ENCODE results near the gene GRIA3.

Gene GRIA3

DNA sequence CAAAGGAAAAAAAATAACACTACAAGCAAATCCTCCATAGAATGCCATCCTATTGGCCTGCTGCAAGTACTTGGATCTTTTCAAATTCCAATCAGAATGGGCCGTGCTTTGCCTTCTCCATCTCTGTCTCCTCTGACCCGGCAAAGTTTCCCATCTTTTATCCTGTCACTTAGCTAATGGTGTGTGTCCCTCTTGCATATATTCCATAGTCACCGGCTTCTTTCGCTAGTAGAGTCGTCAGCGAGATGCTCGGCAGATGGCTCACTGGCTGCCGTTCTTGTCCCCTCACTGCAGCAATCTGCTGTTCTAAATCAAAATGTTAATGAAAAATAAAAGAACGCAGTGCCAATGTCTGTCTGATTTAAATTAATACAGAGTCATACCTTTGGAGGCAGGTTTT lies 22.1 kb downstream of the GRIA3 start:
- no peak for DNase-seq (ENCODE audit: low read depth)
- TF ChIP-seq, protein P1, sequence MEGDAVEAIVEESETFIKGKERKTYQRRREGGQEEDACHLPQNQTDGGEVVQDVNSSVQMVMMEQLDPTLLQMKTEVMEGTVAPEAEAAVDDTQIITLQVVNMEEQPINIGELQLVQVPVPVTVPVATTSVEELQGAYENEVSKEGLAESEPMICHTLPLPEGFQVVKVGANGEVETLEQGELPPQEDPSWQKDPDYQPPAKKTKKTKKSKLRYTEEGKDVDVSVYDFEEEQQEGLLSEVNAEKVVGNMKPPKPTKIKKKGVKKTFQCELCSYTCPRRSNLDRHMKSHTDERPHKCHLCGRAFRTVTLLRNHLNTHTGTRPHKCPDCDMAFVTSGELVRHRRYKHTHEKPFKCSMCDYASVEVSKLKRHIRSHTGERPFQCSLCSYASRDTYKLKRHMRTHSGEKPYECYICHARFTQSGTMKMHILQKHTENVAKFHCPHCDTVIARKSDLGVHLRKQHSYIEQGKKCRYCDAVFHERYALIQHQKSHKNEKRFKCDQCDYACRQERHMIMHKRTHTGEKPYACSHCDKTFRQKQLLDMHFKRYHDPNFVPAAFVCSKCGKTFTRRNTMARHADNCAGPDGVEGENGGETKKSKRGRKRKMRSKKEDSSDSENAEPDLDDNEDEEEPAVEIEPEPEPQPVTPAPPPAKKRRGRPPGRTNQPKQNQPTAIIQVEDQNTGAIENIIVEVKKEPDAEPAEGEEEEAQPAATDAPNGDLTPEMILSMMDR (IDR thresholded peaks at IDR 0.05; ENCODE audit: low read depth, low read length, missing control alignments) = no peak

GRCh38 chrX:123210252-123210651 lies 26.2 kb downstream of the GRIA3 start:
- DNase-seq (ENCODE audit: low read depth) = no peak
- H3K4me3 ChIP-seq (ENCODE audit: low read depth, low read length) = no peak overlapping the region
- TF ChIP-seq, protein P1 (IDR thresholded peaks at IDR 0.05; ENCODE audit: low read depth, low read length, missing control alignments) = no peak

More for the DNA sequence above, 22.1 kb downstream of the GRIA3 start:
- H3K4me3 ChIP-seq (ENCODE audit: low read depth, low read length) = no peak overlapping the region

GRCh38 chrX:123215397-123216089 lies 31.5 kb downstream of the GRIA3 start:
- H3K4me3 ChIP-seq (ENCODE audit: low read depth, low read length) = no peak overlapping the region
- TF ChIP-seq, protein P1 (IDR thresholded peaks at IDR 0.05; ENCODE audit: low read depth, low read length, missing control alignments) = no peak
- DNase-seq (ENCODE audit: low read depth) = no peak

DNA sequence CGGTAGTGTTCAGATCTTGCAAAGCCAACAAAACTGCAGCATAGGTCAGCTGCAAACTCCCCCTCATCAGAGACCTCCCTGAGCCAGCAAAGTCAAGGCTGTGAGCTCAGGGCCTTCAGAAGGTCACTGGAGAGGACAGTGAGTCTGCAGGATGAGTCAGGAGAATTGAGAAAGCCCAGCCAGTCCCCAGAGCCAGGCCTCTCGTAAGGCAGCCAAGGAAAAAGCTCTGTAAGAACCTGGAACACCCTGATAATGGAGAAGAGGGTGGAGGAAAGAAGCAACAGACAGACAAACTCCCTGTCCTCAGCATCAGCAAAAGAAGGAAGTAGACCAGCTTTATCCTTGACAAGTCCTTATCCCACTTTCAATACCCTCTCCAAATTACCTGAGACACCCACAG lies 33.0 kb downstream of the GRIA3 start:
- TF ChIP-seq, protein P1 (IDR thresholded peaks at IDR 0.05; ENCODE audit: low read depth, low read length, missing control alignments) = no peak
- DNase-seq (ENCODE audit: low read depth) = no peak
- no peak overlapping the region for H3K4me3 ChIP-seq (ENCODE audit: low read depth, low read length)

- TF ChIP-seq, protein P1 (IDR thresholded peaks at IDR 0.05; ENCODE audit: low read depth, low read length, missing control alignments) = no peak
- no peak overlapping the region for H3K4me3 ChIP-seq (ENCODE audit: low read depth, low read length)
- no peak for DNase-seq (ENCODE audit: low read depth)
These were observed 33.6 kb downstream of the GRIA3 start for GRCh38 chrX:123217728-123218127.

DNA sequence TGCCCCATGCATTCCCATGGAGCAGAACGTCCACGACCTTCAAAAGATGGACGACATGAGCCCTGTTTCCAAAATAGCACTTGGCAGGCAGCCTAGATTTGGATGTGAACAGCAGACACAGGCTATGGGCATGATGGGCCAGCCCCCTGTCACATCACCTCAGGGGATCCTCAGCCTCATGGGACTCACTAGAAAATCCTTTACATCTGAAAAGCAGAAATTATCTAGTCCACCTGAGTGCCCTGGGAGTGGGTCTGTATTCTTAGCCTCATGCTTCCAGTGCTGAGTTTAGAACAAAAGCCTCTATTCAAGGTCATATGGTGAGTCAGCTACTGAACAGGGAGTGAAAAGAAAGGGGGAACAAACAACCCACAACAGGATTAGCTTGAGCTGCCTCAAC lies 35.8 kb downstream of the GRIA3 start:
- H3K4me3 ChIP-seq (ENCODE audit: low read depth, low read length) = no peak overlapping the region
- DNase-seq (ENCODE audit: low read depth) = no peak
- TF ChIP-seq, protein P1 (IDR thresholded peaks at IDR 0.05; ENCODE audit: low read depth, low read length, missing control alignments) = no peak

- H3K4me3 ChIP-seq (ENCODE audit: low read depth, low read length) = no peak overlapping the region
- TF ChIP-seq, protein P1 (IDR thresholded peaks at IDR 0.05; ENCODE audit: low read depth, low read length, missing control alignments) = no peak
- DNase-seq (ENCODE audit: low read depth) = no peak
These were observed 38.8 kb downstream of the GRIA3 start for GRCh38 chrX:123222920-123223319.

Measured in GM12864 (cell line).